GM19193 (cell line): Measurements from ENCODE around the gene GLYATL1B.
"Not testable (repeated sequence)": the region's sequence is repeated elsewhere in the genome, so short reads cannot be mapped to it uniquely, and the experiment has no call there.

Experiments used
- POLR2A ChIP-seq: IDR thresholded peaks from 4 replicates; pipeline ENCODE4 v1.6.1; 2011; ENCODE audit not compliant: insufficient read depth, insufficient read length; ENCODE audit errors: extremely low read depth

The GLYATL1B gene, protein sequence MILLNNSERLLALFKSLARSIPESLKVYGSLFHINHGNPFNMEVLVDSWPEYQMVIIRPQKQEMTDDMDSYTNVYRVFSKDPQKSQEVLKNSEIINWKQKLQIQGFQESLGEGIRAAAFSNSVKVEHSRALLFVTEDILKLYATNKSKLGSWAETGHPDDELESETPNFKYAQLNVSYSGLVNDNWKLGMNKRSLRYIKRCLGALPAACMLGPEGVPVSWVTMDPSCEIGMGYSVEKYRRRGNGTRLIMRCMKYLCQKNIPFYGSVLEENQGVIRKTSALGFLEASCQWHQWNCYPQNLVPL

DNA sequence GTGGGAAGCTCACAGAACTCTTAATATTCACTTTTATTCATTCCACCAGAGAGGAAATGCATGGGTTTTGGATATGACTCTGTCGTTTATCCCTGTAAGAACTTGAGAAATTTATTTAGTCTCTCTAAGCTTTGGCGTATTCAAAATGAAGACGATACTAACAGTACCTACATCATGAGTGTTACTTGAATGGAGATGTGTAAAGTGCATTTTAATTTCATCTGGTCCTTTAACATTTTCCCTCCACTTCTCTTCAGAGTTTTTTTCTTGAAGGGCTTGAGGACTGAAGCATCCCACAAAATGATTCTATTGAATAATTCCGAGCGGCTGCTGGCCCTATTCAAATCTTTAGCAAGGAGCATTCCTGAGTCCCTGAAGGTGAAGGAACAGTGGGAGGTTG, at the start of gene GLYATL1B:
TSS of gene GLYATL1B (plus strand) at position 301 of the 400 bp plus-strand sequence. CDS start at position 301, 0 bp downstream.
- TF ChIP-seq POLR2A: not testable (repeated sequence)

- TF ChIP-seq POLR2A: no peak
Observed at GRCh38 chr11:59040607-59041006, 45.5 kb upstream of the GLYATL1B start.

DNA sequence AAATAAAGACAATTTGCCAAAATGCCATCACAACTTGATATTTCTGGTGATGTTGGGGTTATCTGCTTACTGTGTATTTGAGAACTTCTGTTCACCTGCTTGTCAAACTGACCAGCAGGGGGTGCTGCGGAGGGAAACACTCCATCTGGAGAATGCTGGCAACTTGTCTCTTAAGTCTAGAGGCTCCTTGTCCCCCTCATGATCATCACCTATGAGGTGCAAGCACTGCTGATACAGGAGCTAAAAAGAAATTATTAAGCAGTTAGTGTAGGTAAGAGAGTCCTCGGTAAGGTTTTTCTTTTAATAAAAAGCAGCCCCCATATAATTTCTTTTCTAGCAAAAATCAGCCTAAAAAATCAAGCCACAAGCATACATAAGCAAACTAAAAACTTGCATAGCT, 32.7 kb upstream of the GLYATL1B start:
- no peak for TF ChIP-seq POLR2A

DNA sequence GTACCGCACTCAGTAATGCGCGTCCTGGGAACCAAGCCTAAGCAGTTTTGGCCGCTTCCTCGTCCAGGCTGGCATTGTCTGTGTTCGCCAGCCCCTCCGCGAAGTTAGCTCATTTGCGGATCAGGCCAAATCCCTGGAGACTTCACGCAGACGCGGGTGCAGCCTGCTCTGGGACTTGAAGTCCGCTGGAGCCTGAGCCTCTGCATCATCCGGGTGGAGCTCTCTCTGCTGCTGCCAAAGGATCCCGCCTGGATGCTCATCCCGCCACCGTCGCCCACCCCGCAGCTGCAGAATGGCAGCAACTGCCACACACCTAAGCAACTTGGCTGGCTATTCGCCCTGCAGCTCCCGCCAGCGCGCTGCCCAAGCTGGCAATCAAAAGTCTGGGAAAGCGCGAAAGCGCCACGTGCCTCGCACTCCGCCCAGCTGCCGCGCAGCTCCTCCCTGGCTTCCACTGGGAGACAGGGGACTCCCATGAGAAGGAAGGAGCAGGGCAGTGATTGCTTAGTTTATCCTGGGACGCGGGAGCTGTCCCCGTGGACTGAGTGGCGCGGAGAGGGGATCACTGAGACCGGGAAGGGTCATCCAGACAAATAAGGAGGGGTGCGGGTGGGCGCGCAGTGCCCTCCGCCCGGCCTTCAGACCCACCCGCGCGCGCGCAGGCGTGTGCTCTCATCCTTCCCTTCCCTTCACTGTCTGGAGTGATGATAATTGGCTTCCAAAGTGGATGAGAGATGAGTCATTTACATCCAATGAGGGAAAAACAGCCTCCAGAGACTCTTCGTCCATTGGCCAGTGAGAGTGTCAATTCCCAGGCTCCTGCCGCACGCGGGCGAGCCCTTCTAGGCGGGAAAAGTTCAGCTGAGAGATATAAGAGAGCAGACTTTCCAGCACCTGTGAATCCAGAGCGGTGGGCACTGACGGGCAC, 23.2 kb upstream of the GLYATL1B start:
- TF ChIP-seq POLR2A: no peak

DNA sequence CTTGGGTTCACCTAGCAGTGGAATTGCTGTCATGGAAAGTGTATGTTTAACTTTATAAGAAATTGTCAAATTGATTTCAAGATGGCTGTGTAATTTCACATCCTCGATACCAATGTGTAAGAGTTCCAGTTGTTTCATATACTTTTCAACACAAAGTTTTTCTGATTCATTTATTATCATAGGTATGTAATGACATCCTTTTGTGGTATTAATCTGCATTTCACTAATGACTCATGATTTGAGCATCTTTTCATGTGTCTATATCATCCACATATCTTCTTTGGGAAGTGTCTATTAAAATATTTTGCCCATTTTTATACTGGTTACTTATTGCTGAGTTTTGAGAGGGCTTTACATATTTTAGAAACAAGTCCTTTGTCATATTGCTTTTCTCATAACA, 17.0 kb upstream of the GLYATL1B start:
- no peak for TF ChIP-seq POLR2A

DNA sequence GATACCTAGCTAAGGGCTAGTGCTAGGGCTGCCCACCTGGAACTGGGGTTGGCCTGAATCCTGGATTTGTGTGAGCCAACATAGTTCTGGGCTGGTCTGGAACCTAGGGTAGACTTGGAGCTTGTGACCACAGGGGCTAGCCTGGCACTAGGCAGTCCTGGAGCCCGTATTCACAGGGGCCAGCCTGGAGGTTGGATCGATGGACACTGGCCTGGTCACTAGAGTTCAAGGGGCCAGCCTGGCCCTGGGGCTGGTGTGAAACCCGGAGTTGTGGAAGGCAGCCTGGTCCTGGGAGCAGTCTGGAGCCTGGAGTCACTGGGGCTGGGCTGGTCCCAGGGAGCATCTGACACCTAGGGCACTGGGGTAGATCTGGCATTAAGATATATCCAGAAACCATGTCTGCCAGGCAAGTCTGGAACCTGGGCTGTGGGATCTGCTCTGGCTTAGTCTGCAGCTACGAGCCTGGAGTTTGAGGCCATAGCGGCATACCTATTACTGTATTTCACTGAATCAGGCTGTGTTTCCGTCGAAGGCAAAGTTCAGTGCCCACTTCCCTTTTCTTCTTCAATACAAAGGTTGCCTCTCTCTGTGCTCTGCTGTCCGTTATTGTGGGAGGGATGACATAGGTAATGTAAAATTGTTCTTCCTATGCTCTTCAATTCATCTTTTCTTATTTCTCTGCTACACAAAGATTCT, 9.1 kb upstream of the GLYATL1B start:
- no peak for TF ChIP-seq POLR2A

- no peak for TF ChIP-seq POLR2A
Observed at GRCh38 chr11:59078435-59078834, 7.7 kb upstream of the GLYATL1B start.

GRCh38 chr11:59079086-59079485, 7.0 kb upstream of the GLYATL1B start:
- TF ChIP-seq POLR2A: no peak

GRCh38 chr11:59088162-59088561, 2.1 kb downstream of the GLYATL1B start:
- TF ChIP-seq POLR2A: no peak

DNA sequence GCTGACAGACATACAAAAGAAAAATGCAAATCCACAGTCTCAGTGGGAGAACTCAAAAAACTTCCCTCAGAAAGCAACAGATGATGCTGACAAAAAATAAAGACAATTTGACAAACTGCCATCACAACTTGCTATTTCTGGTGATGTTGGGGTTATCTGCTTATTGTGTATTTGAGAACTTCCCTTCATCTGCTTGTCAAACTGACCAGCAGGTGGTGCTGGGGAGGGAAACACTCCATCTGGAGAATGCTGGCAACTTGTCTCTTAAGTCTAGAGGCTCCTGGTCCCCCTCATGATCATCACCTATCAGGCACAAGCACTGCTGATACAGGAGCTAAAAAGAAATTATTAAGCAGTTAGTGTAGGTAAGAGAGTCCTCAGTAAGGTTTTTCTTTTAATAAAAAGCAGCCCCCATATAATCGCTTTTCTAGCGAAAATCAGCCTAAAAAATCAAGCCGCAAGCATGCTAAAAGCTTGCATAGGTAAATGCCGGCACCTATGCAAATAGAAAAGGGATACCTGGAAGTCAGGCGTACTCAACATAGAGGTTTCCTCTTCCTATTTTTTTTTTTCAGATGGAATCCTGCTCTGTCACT, 11.1 kb downstream of the GLYATL1B start:
- no peak for TF ChIP-seq POLR2A

DNA sequence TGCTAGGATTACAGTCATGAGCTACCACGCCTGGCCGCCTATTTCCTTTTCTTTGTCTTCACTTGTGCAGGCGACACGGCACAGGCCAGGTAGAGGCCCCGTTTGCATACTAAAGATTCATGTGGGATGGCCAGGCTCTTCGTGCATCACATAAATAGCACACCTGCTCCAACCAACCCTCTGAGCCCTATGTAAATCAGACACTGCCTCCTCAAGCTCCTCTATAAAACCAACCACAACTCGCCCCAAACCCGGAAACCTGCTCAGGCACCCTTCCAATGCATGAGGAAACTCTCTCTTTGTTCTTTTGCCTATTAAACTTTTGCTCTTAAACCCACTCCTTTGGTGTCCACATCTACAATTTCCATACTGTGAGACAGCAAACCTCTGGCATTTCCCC, 11.8 kb downstream of the GLYATL1B start:
- TF ChIP-seq POLR2A: peak; percentile 31

DNA sequence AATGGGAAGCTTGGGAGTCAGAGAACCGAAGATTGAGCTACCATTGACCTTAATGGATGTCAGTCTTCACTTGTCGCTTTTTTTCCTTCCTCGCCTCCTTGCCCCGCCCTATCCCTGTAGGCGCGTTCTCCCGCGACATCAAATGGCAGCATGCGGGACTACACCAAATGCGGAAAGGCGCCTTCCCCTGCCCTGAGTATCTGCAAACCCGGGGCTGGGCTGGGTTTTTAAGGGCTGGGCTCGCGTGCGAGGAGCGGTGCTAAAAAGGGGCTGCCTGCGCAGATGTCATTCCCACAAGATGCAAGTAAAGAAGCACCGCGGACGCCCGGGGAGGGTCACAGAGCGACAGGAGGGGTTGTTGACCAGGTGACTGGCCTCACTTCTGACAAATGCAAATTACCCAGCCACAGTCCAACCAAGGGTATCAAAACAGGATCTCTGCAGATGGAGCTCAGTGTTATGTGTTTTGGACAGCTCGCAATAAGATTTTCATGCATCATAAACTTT, 16.2 kb downstream of the GLYATL1B start:
- no peak for TF ChIP-seq POLR2A

GRCh38 chr11:59106363-59107336, 20.5 kb downstream of the GLYATL1B start, which contains the start of gene FAM111B:
Gene FAM111B, plus strand, starts transcription at chr11:59107237. Its CDS starts 2,389 bp downstream, at chr11:59109626.
- peak; percentile 85 for TF ChIP-seq POLR2A
